GM12878 (cell line): ENCODE results near the gene ZIC2. TPM values are rescaled to one million over a fixed set of nuclear protein-coding genes. Genes with fewer than 3 reads are reported as not detected.

Experiments used
- ATAC-seq: fragments of 200-7000 bp; cut with Tn5 transposase; 3 replicates; pipeline ENCODE4 v1.9.1; 2020; ENCODE audit warnings: mild to moderate bottlenecking, moderate library complexity
- BruUV-seq: library from RNA; stranded (reverse); fragments of 400-500 nt; replicated peaks from 2 replicates; lab custom pipeline; 2021; lab: Mats Ljungman, UMichigan
- CTCF ChIA-PET: fragments of 300-600 bp; sonication (Branson Sonifier 250); formaldehyde crosslinking; extraction: SDS; loops from one replicate; lab custom pipeline; 2021; ENCODE audit warnings: inconsistent platforms; lab: Yijun Ruan, JAX
- POLR2A ChIA-PET: fragments of 350-600 bp; formaldehyde crosslinking; extraction: SDS; loops from one replicate; lab custom pipeline; 2021; ENCODE audit warnings: inconsistent platforms; lab: Charles Lee
- RAD21 ChIA-PET: fragments of 300-600 bp; sonication (Branson Sonifier 250); formaldehyde crosslinking; loops from one replicate; lab custom pipeline; 2023; ENCODE audit warnings: antibody characterized with exemption; ENCODE audit not compliant: unreplicated experiment; lab: Charles Lee
- SMC1A ChIA-PET: fragments of 300-600 bp; sonication (Branson Sonifier 250); formaldehyde crosslinking; loops from one replicate; lab custom pipeline; 2023; ENCODE audit not compliant: unreplicated experiment, uncharacterized antibody; lab: Charles Lee
- DNase-seq: peaks from one replicate; pipeline ENCODE4 v3.0.0-alpha.2; 2011; ENCODE audit warnings: low read depth, low spot score
- FAIRE-seq: peaks from 3 replicates; lab custom pipeline; 2011; peaks lifted over from hg19 to GRCh38; lab: Jason Lieb, UNC
- H2AFZ ChIP-seq: 2 replicates; pipeline ENCODE4 v1.6.0; 2011; ENCODE audit warnings: low read depth, low read length, control low read depth; ENCODE audit not compliant: control insufficient read depth
- H3K27ac ChIP-seq: 2 replicates; pipeline ENCODE4 v1.5.1; 2011; ENCODE audit warnings: control low read depth; ENCODE audit not compliant: control insufficient read depth, insufficient read depth
- H3K27me3 ChIP-seq, 2 experiments: replicated peaks in 1 of 2; 2 replicates each; pipeline versions ENCODE4 v1.6.0 to v1.6.1; 2011; ENCODE audit warnings: low read length in 1 of 2; ENCODE audit not compliant: control insufficient read depth in 2 of 2, insufficient read depth in 2 of 2
- H3K36me3 ChIP-seq, 2 experiments: 2 replicates each; pipeline ENCODE4 v1.5.1; 2011; ENCODE audit warnings: low read length in 1 of 2; ENCODE audit not compliant: control insufficient read depth in 2 of 2, insufficient read depth in 2 of 2
- H3K4me1 ChIP-seq: 2 replicates; pipeline ENCODE4 v1.6.1; 2011; ENCODE audit warnings: mild to moderate bottlenecking, low read length, moderate library complexity, mixed read lengths; ENCODE audit not compliant: control insufficient read depth, insufficient read depth
- H3K4me2 ChIP-seq: 2 replicates; pipeline ENCODE4 v1.6.0; 2011; ENCODE audit warnings: control low read depth; ENCODE audit not compliant: control insufficient read depth, insufficient read depth
- H3K4me3 ChIP-seq: fragments of 200-600 bp; sonication (generic); 2 replicates; pipeline ENCODE4 v1.5.1; 2016
- H3K79me2 ChIP-seq: 2 replicates; pipeline ENCODE4 v1.6.0; 2011; ENCODE audit warnings: low read length; ENCODE audit not compliant: control insufficient read depth, insufficient read depth
- H3K9ac ChIP-seq: 2 replicates; pipeline ENCODE4 v1.8.0; 2011; ENCODE audit warnings: low read length, control low read depth, mixed read lengths; ENCODE audit not compliant: control insufficient read depth, insufficient read depth
- H3K9me3 ChIP-seq: replicated peaks from 3 replicates; pipeline ENCODE4 v1.5.1; 2011; ENCODE audit warnings: mild to moderate bottlenecking, low read length; ENCODE audit not compliant: control insufficient read depth, insufficient read depth
- H4K20me1 ChIP-seq: 2 replicates; pipeline ENCODE4 v1.6.0; 2011; ENCODE audit not compliant: control insufficient read depth, insufficient read depth
- ESRRA ChIP-seq: IDR thresholded peaks from 2 replicates; pipeline ENCODE4 v1.6.1; 2012; ENCODE audit warnings: mild to moderate bottlenecking, low read length, improper control_type of control experiment
- EZH2 ChIP-seq: IDR thresholded peaks from 2 replicates; pipeline ENCODE4 v1.6.1; 2012; ENCODE audit warnings: low read depth, mild to moderate bottlenecking, control low read depth, inconsistent platforms, low read length, borderline replicate concordance; ENCODE audit not compliant: control insufficient read depth
- GATAD2B ChIP-seq: fragments of 450-650 bp; conservative IDR thresholded peaks from 2 replicates; pipeline ENCODE4 v1.6.1; 2017; ENCODE audit warnings: low read depth, mild to moderate bottlenecking, moderate library complexity
- STAT1 ChIP-seq: fragments of 450-650 bp; conservative IDR thresholded peaks from 2 replicates; pipeline ENCODE4 v1.6.1; 2014; ENCODE audit warnings: antibody characterized with exemption, mild to moderate bottlenecking
- SUZ12 ChIP-seq: fragments of 200-600 bp; sonication (generic); IDR thresholded peaks from one replicate; pipeline ENCODE4 v1.6.1; 2018; ENCODE audit warnings: antibody characterized with exemption, mild to moderate bottlenecking; ENCODE audit not compliant: unreplicated experiment
- TBL1XR1 ChIP-seq: IDR thresholded peaks from 2 replicates; pipeline ENCODE4 v1.6.1; 2012; ENCODE audit warnings: low read depth, low read length, improper control_type of control experiment
- WGBS: methylation state at CpG from one replicate; pipeline ENCODE4 v1.1.6; 2016; ENCODE audit warnings: low lambda C conversion rate; ENCODE audit not compliant: insufficient replicate concordance, insufficient coverage; ENCODE audit errors: missing lambda C conversion rate; 5-methylcytosine and 5-hydroxymethylcytosine counted together
- in situ Hi-C: fragments of 300-500 bp; cut with MboI; formaldehyde crosslinking; loops from 9 replicates; pipeline ENCODE4 v1.14.3; 2018; ENCODE audit warnings: mixed read lengths
- intact Hi-C: fragments of 100-400 bp; cut with micrococcal nuclease; formaldehyde crosslinking; loops from one replicate; pipeline ENCODE4 v1.14.2; 2022; ENCODE audit not compliant: unreplicated experiment
- polyA plus RNA-seq, 11 experiments: library from polyadenylated mRNA; depleted of rRNA in 4 of 11; unstranded in 6 of 11; stranded (reverse) in 5 of 11; fragments of >200 nt; fragmentation: Nextera tagmentation in 4 of 11; fragmentation: Illumina TruSeq in 1 of 11; extraction: Ambion mirVana in 4 of 11; extraction: Trizol in 1 of 11; gene quantifications; 1 replicate in 1 of 11; 2 replicates in 10 of 11; pipeline versions ENCODE4 v1.2.1 to v1.2.3, GENCODE V29; 2011 to 2016; ENCODE audit warnings: inconsistent platforms in 2 of 11, missing spikeins in 2 of 11, low read depth in 1 of 11
- total RNA-seq, 4 experiments: library from RNA; depleted of rRNA in 3 of 4; stranded (reverse); fragments of >200 nt in 3 of 4; fragmentation: Illumina TruSeq in 1 of 4; extraction: Trizol in 1 of 4; gene quantifications; 2 replicates each; pipeline versions ENCODE4 v1.2.1 to v1.2.3, GENCODE V29; 2013 to 2021

ZIC2 gene
- total and polyA plus RNA-seq, 10 of the 15 experiments (the other 5 are each of a cell fraction or from before 2014, with no cell fraction given) = 0.05 TPM; not detected in 8

DNA sequence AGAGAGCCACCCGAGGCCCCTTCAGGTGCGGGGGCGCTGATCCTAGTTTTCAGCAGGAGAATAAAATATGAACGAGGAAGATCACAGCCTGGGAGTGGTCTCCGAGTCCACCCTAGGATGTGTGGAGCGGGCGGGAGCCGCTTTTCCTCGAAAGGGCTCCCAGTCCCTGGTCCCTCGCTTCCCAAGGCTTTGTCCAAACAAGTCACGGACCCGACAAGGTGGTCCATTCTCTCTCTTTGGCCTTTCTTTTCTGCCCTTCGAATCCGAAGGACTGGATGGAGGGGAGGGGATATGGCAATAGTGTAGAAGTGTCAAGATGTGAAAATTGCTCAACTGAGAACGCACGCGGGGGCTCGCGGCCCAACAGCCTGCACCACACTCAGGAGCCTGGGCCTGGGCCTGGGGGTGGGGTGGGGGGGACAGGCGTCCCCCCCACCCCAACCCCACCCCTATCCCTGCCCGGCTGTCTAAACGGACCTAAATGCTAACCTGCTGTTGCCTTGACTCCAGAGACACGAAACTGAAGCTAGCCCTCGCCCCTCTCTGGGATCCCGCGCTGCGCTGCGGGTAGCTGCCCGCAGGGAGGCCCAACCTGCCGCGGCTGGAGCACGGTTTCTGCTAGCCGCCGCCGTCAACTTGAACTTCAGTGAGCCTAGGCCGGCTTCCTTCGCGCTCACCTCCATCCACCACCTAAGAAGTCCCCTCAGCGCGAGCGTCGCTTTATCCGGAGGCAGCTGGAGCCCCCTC, 7.1 kb downstream of the ZIC2 start:
- CTCF ChIA-PET = interaction anchor here (1.1 kb wide), 1 partner anchor 15 kb away, joined by 4 read pairs; no protein-coding TSS in a partner anchor
- Histone ChIP-seq H3K79me2 (no peaks in the 10 kb centered on the region), H2AFZ (no peak overlapping the region), H3K36me3 (no peaks in the 10 kb centered on the region), H3K9ac (no peak overlapping the region), H3K4me2 (no peak overlapping the region), H3K4me1 (no peaks in the 10 kb centered on the region), H3K27ac (no peak overlapping the region), H4K20me1 (no peaks in the 10 kb centered on the region), H3K4me3 (no peak overlapping the region), H3K27me3 (peaks cover 10 to 44% of the 10 kb centered on the region in 2 experiments), H3K9me3 (peaks cover 5% of the 10 kb centered on the region; the same call in 2 of the 3 replicates)
- RAD21 ChIA-PET = no interaction called here
- FAIRE-seq (no peak), ATAC-seq (no peak), DNase-seq (no peak)
- intact Hi-C loops (no loop called here), in situ Hi-C loops (no loop called here)
- SMC1A ChIA-PET = no interaction called here
- BruUV-seq = no TSS peak
- TF ChIP-seq SUZ12 = peak; percentile 74
- no peak for TF ChIP-seq TBL1XR1
- WGBS = 47% methylated on average over 40 of the region's 43 CpGs
- POLR2A ChIA-PET = no interaction called here

DNA sequence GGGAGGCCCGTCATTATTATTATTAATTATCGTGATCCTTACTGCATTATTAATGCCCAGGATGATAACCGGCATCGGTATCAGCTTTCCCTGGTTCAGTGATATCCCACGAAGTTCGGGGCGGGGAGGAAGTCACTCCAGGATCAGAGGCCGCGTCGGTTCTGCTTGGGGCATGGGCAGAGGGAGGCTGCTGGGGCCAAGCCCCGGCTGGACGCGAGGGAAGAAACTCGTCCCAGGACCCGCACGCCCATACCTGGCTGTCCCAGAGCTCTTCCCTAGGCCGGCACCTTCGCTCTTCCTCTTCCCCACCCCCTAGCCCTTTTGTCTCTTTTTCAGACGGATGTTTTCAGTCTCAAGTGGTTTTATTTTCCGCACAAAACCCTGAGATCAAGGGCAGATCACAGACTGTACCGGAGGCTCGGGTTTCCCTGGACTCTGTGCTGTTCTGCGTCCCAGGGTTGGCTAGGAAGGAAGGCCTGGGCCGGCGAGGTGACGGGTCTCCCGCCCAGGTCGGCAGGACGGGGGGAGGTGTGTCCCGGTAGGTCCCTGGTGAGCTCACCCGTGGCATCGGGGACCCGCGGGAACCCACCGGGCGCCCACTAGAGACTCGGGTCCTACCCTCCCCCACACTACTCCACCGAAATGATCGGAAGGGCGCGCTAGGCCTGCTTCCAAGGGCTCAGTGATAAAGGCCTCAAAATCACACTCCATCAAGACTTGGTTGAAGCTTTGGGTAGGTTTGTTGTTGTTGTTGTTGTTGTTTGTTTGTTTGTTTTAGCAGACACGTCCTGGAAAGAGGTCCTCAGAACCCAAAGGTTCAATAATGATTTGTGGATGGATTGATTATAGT, 7.9 kb downstream of the ZIC2 start:
- TF ChIP-seq EZH2 (0 out of 2 replicates have a peak, but pooled peaks have one; percentile 56), STAT1 (no peak), ESRRA (no peak), GATAD2B (no peak)
- no peak for ATAC-seq
- Histone ChIP-seq H3K36me3 (no peaks in the 10 kb centered on the region), H3K9me3 (peaks cover 1% of the 10 kb centered on the region; the same call in 1 of the 3 replicates), H3K4me1 (no peaks in the 10 kb centered on the region), H3K4me2 (no peak overlapping the region), H3K9ac (no peak overlapping the region), H3K27me3 (peaks cover 13 to 40% of the 10 kb centered on the region in 2 experiments), H3K79me2 (no peaks in the 10 kb centered on the region), H3K4me3 (no peak overlapping the region), H4K20me1 (no peaks in the 10 kb centered on the region), H2AFZ (no peak overlapping the region), H3K27ac (no peak overlapping the region)
- BruUV-seq = no TSS peak
- ChIA-PET SMC1A (no interaction called here), RAD21 (no interaction called here), CTCF (no interaction called here), POLR2A (no interaction called here)
- in situ Hi-C loops (no loop called here), intact Hi-C loops (no loop called here)
- WGBS = 43% methylated on average over 42 of the region's 42 CpGs
- DNase-seq = no peak
- FAIRE-seq = no peak
